ENCODE measurements around the gene TBC1D9B. TPM values are rescaled to one million over a fixed set of nuclear protein-coding genes. Genes with fewer than 3 reads are reported as not detected.

The TBC1D9B gene
- total RNA-seq, 1 donor from 2014 or later, result 125 TPM

DNA sequence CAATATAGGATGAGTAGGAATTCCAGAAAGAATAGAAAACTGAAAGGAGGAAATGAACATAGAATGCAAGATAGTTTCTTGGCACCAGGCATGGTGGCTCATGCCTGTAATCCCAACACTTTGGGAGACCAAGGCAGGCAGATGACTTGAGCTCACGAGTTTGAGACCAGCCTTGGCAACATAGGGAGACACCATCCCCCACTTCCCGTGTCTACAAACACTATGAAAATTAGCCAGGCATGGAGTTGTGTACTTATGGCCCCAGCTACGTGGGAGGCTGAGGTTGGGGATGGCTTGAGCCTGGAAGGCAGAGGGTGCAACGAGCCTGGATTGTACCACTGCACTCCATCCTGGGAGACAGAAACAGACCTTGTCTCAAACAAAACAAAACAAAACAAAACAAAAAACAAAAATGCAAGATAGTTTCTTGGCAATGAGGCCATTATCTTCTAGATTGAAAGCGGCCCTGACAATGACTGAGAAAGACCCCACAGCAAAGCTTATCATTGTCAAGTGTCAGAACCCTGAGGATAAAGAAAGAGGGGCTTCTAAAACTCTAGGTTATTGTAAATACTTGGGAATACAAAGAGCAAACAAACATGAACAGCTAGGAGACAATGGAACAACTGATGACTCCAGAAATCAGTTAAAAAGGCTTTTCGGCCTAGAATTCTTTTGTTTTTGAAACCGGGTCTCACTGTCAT is 77.8 kb downstream of the TBC1D9B start:
- no peak overlapping the region for H3K27ac ChIP-seq
- H3K27me3 ChIP-seq, result no peaks in the 10 kb centered on the region
- H3K36me3 ChIP-seq, result peaks cover 0 to 90% of the 10 kb centered on the region in 2 donors
- TF ChIP-seq POLR2A (IDR thresholded peaks at IDR 0.05) (no peak), POLR2AphosphoS5 (IDR thresholded peaks at IDR 0.05; ENCODE audit: insufficient read depth in 1 of 2, low read depth in 1 of 2) (no peak)
- TF ChIP-seq, protein P1, sequence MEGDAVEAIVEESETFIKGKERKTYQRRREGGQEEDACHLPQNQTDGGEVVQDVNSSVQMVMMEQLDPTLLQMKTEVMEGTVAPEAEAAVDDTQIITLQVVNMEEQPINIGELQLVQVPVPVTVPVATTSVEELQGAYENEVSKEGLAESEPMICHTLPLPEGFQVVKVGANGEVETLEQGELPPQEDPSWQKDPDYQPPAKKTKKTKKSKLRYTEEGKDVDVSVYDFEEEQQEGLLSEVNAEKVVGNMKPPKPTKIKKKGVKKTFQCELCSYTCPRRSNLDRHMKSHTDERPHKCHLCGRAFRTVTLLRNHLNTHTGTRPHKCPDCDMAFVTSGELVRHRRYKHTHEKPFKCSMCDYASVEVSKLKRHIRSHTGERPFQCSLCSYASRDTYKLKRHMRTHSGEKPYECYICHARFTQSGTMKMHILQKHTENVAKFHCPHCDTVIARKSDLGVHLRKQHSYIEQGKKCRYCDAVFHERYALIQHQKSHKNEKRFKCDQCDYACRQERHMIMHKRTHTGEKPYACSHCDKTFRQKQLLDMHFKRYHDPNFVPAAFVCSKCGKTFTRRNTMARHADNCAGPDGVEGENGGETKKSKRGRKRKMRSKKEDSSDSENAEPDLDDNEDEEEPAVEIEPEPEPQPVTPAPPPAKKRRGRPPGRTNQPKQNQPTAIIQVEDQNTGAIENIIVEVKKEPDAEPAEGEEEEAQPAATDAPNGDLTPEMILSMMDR (IDR thresholded peaks at IDR 0.05), result no peak
- no peaks in the 10 kb centered on the region for H3K9me3 ChIP-seq
- no peak overlapping the region for H3K4me3 ChIP-seq
- intact Hi-C loops (cut with DNase I), result no loop called here
- no peak for DNase-seq (ENCODE audit: extremely low spot score in 2 of 2)
- H3K4me1 ChIP-seq, result peaks cover 40% of the 10 kb centered on the region

DNA sequence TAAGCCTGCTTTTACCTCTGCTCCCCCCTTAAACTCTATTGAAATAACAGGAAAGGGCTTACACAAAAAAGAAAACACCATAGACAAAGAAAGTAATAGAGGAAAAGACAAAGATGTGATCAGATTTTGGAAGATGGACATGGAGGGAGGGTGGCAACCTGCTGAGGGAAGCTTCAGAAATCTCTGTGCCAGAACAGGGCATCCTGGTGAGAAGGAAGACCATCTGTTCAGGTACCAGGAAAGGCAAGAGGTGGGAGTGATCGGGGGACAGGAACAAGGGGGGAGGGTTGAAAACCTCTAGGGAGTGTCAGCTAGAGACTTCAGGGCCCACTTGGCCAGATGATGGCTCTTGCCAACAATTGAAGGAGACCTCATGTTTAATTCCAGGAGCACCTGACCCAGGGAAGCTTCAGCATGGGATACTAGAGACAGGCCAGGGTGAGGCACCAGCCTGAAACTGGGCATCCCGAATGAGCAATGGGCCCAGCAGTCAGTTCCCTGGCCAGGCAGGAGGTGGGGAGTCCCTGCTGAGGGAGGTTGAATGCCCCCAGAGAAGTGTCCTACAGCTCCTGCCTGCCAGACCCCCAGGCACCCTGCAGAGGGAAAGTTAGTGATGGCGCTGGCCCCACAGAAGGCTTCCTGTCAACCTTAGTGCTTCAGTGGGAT is 78.8 kb downstream of the TBC1D9B start:
- H3K27ac ChIP-seq, result no peak overlapping the region
- intact Hi-C loops (cut with DNase I), result no loop called here
- H3K4me1 ChIP-seq, result peaks cover 50% of the 10 kb centered on the region
- TF ChIP-seq POLR2A (IDR thresholded peaks at IDR 0.05), result no peak
- TF ChIP-seq, protein P1 (IDR thresholded peaks at IDR 0.05), result no peak
- no peak for TF ChIP-seq POLR2AphosphoS5 (IDR thresholded peaks at IDR 0.05; ENCODE audit: insufficient read depth in 1 of 2, low read depth in 1 of 2)
- peaks cover 0 to 97% of the 10 kb centered on the region in 2 donors for H3K36me3 ChIP-seq
- H3K4me3 ChIP-seq, result no peak overlapping the region
- no peak for DNase-seq (ENCODE audit: extremely low spot score in 2 of 2)
- H3K9me3 ChIP-seq, result no peaks in the 10 kb centered on the region
- no peaks in the 10 kb centered on the region for H3K27me3 ChIP-seq

DNA sequence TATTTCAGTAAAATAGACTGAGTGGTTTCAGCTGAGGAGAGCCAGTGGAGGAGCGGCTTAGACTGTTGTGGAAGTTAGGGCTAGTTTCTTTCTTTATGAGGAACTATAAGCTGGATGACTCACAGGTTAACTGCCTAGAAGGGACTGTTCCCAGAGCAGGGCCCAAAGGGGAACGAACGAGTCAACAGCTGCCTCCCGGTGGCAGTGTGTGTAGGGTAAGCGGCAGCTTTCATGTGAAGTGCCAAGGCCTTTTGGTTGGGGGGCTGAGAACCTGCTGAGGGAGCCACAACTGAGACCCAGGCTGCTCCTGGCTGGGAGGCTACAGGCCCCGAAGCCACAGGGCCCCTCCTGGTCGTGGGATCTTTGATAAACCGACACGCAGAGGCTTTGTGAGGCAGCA is 80.0 kb downstream of the TBC1D9B start:
- peak; percentile 48 to 55 for TF ChIP-seq POLR2AphosphoS5 (IDR thresholded peaks at IDR 0.05; ENCODE audit: insufficient read depth in 1 of 2, low read depth in 1 of 2)
- no peak for TF ChIP-seq POLR2A (IDR thresholded peaks at IDR 0.05)
- Histone ChIP-seq H3K4me3 (peak overlapping the region in 1 of 2 donors; percentile 14), H3K36me3 (peaks cover 0 to 96% of the 10 kb centered on the region in 2 donors), H3K9me3 (no peaks in the 10 kb centered on the region), H3K27me3 (no peaks in the 10 kb centered on the region), H3K4me1 (peaks cover 62% of the 10 kb centered on the region), H3K27ac (peak overlapping the region; percentile 81)
- no peak for DNase-seq (ENCODE audit: extremely low spot score in 2 of 2)
- intact Hi-C loops (cut with DNase I), result no loop called here

DNA sequence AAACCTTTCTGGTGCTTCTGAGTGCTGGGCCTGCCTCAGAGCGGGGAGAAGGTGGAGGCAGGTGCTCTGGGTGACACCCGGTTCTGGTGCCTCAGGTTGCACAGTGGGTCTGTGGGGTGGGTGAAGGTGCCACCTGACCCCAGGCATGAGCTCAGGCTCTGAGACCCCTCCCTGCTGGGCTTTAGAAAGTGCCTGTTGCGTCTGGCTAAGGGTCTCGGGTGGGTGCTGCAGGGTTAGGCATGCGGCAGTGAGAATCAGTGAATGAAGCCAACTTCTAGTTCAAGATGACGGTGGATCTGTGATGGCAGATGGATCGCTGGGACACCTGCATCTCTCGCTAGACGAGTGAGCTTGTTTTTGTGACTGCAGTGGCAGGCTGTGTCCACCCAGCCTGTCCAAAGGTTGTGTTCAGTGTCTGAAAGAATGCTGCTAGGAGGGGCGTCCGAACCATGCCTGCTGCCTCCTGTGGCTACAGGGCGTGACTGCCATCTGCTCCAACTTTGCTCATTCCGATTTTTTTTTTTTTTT is 82.0 kb downstream of the TBC1D9B start:
- Histone ChIP-seq H3K9me3 (no peaks in the 10 kb centered on the region), H3K4me1 (peaks cover 71% of the 10 kb centered on the region), H3K27me3 (no peaks in the 10 kb centered on the region), H3K36me3 (peaks cover 0 to 81% of the 10 kb centered on the region in 2 donors), H3K4me3 (no peak overlapping the region), H3K27ac (no peak overlapping the region)
- TF ChIP-seq POLR2A (IDR thresholded peaks at IDR 0.05) (no peak), POLR2AphosphoS5 (IDR thresholded peaks at IDR 0.05; ENCODE audit: insufficient read depth in 1 of 2, low read depth in 1 of 2) (no peak)
- TF ChIP-seq, protein P1 (IDR thresholded peaks at IDR 0.05), result no peak
- intact Hi-C loops (cut with DNase I), result no loop called here
- DNase-seq (ENCODE audit: extremely low spot score in 2 of 2), result no peak

DNA sequence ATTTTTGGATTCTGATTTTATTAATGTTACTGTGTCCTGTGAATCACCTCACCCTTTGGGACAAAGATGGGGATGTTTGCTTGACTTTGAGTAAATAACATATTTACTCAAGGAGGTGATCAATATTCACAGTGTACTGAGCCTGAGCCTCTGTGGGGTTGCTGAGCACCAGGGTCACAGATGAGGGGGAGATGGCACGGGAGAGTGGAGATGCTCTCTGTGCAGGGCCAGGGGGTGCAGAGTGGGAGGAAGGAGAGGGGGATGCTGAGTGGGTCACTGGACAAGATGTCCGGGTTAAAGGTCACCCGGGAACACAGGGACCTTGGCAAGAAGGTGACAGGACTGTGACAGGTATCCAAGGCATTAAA is 83.0 kb downstream of the TBC1D9B start:
- H3K27ac ChIP-seq, result no peak overlapping the region
- peak overlapping the region; percentile 1 to 3 for H3K4me3 ChIP-seq

More for the DNA sequence above, 83.0 kb downstream of the TBC1D9B start:
- DNase-seq (ENCODE audit: extremely low spot score in 2 of 2), result no peak
- H3K9me3 ChIP-seq, result no peaks in the 10 kb centered on the region
- no peaks in the 10 kb centered on the region for H3K27me3 ChIP-seq
- H3K4me1 ChIP-seq, result peaks cover 79% of the 10 kb centered on the region
- no peak for TF ChIP-seq POLR2AphosphoS5 (IDR thresholded peaks at IDR 0.05; ENCODE audit: insufficient read depth in 1 of 2, low read depth in 1 of 2)
- no peak for TF ChIP-seq POLR2A (IDR thresholded peaks at IDR 0.05)
- TF ChIP-seq, protein P1 (IDR thresholded peaks at IDR 0.05), result no peak
- intact Hi-C loops (cut with DNase I), result no loop called here
- peaks cover 0 to 71% of the 10 kb centered on the region in 2 donors for H3K36me3 ChIP-seq

All from vagina (tissue), 2 donors.